OCI-LY7 (cell line): Measurements from ENCODE around the gene TSPAN11. TPM values are rescaled to one million over a fixed set of nuclear protein-coding genes. Genes with fewer than 3 reads are reported as not detected.
A peak's percentile ranks its signal among the peaks of the same experiment; 100 is the strongest.

Experiments used
- BruUV-seq: library from RNA; stranded (reverse); fragments of 400-500 nt; replicated peaks from 2 replicates; lab custom pipeline; 2021; lab: Mats Ljungman, UMichigan
- CTCF ChIA-PET: fragments of 300-600 bp; sonication (Branson Sonifier 250); formaldehyde crosslinking; loops from one replicate; lab custom pipeline; 2022; ENCODE audit warnings: antibody characterized with exemption; ENCODE audit not compliant: unreplicated experiment; lab: Charles Lee
- POLR2A ChIA-PET: fragments of 300-600 bp; sonication (Branson Sonifier 250); formaldehyde crosslinking; loops from one replicate; lab custom pipeline; 2022; ENCODE audit warnings: antibody characterized with exemption; lab: Charles Lee
- DNase-seq: peaks from one replicate; pipeline ENCODE4 v3.0.0-alpha.2; 2015; ENCODE audit warnings: low spot score
- H2AFZ ChIP-seq: fragments of 200-600 bp; sonication (generic), shearing (Covaris generic); 2 replicates; pipeline ENCODE4 v1.6.1; 2014; ENCODE audit warnings: mild to moderate bottlenecking, antibody characterized with exemption, low read length, moderate library complexity
- H3K27ac ChIP-seq: fragments of 200-600 bp; sonication (generic); 2 replicates; pipeline ENCODE4 v1.5.1; 2014; ENCODE audit warnings: mixed run types, low read depth, mild to moderate bottlenecking, moderate library complexity, low read length, inconsistent platforms; ENCODE audit not compliant: poor library complexity, severe bottlenecking
- H3K36me3 ChIP-seq: fragments of 200-600 bp; sonication (generic); 2 replicates; pipeline ENCODE4 v1.6.1; 2014; ENCODE audit warnings: mild to moderate bottlenecking, antibody characterized with exemption, low read length, moderate library complexity, mixed read lengths; ENCODE audit not compliant: insufficient read depth
- H3K4me1 ChIP-seq: fragments of 200-600 bp; sonication (generic); 2 replicates; pipeline ENCODE4 v1.5.1; 2014; ENCODE audit warnings: mild to moderate bottlenecking, low read length; ENCODE audit not compliant: insufficient read depth, poor library complexity, severe bottlenecking
- H3K4me2 ChIP-seq: fragments of 200-600 bp; sonication (generic); 2 replicates; pipeline ENCODE4 v1.6.1; 2014; ENCODE audit warnings: mild to moderate bottlenecking, low read length
- H3K4me3 ChIP-seq: fragments of 200-600 bp; sonication (generic); 2 replicates; pipeline ENCODE4 v1.5.1; 2014; ENCODE audit warnings: mild to moderate bottlenecking, low read depth, low read length; ENCODE audit not compliant: poor library complexity, severe bottlenecking
- H3K79me2 ChIP-seq: fragments of 200-600 bp; sonication (generic); 2 replicates; pipeline ENCODE4 v1.6.1; 2016; ENCODE audit warnings: low read depth, mild to moderate bottlenecking, low read length, moderate library complexity, mixed read lengths; ENCODE audit not compliant: insufficient read depth
- H3K9me2 ChIP-seq: fragments of 200-600 bp; sonication (generic); 2 replicates; pipeline ENCODE4 v1.6.1; 2016; ENCODE audit warnings: mild to moderate bottlenecking, low read length, mixed read lengths; ENCODE audit not compliant: insufficient read depth
- H3K9me3 ChIP-seq: fragments of 200-600 bp; sonication (generic); 2 replicates; pipeline ENCODE4 v1.6.1; 2014; ENCODE audit warnings: mild to moderate bottlenecking, mixed run types, low read length, mixed read lengths
- H4K20me1 ChIP-seq: fragments of 200-600 bp; sonication (generic); 2 replicates; pipeline ENCODE4 v1.6.1; 2014; ENCODE audit warnings: mild to moderate bottlenecking, antibody characterized with exemption, low read length, moderate library complexity, mixed read lengths; ENCODE audit not compliant: insufficient read depth
- CTCF ChIP-seq: fragments of 200-600 bp; sonication (generic); conservative IDR thresholded peaks from 2 replicates; pipeline ENCODE4 v1.5.1; 2014; ENCODE audit warnings: mild to moderate bottlenecking, antibody characterized with exemption, low read length, moderate library complexity, mixed read lengths
- EZH2phosphoT487 ChIP-seq: fragments of 200-600 bp; sonication (generic); IDR thresholded peaks from 2 replicates; pipeline ENCODE4 v1.6.1; 2018; ENCODE audit warnings: low read depth, borderline replicate concordance, mild to moderate bottlenecking, mixed run types, antibody characterized with exemption, low read length, moderate library complexity, mixed read lengths
- intact Hi-C: fragments of 100-400 bp; cut with micrococcal nuclease; formaldehyde crosslinking; loops from one replicate; pipeline ENCODE4 v1.10.0; 2022; ENCODE audit not compliant: unreplicated experiment
- total RNA-seq, 2 experiments: library from RNA; depleted of rRNA in 1 of 2; stranded (reverse); fragments of >200 nt in 1 of 2; shearing (Covaris generic) in 1 of 2; gene quantifications; 2 replicates each; pipeline ENCODE4 v1.2.3, GENCODE V29; 2014 to 2022

Gene TSPAN11
- total RNA-seq, 2 experiments from 2014 or later: not detected

- H3K4me1 ChIP-seq: peaks cover 85% of the 10 kb centered on the region
- H3K9me2 ChIP-seq: no peaks in the 10 kb centered on the region
- intact Hi-C loops: no loop called here
- no peak for TF ChIP-seq EZH2phosphoT487
- no peak for TF ChIP-seq CTCF
- H4K20me1 ChIP-seq: no peaks in the 10 kb centered on the region
- peak; percentile 55 for DNase-seq
- peak overlapping the region; percentile 49 for H3K4me3 ChIP-seq
- peak overlapping the region; percentile 66 for H3K4me2 ChIP-seq
- H3K27ac ChIP-seq: peak overlapping the region; percentile 89
- no peaks in the 10 kb centered on the region; the same call in 1 of the 2 replicates for H3K36me3 ChIP-seq
- ChIA-PET POLR2A (interaction anchor here (0.6 to 5.2 kb wide), 3 partner anchors 7 to 1484 kb away, joined by 3 to 49 read pairs (median 3); no protein-coding TSS in a partner anchor), CTCF (no interaction called here)
- peak overlapping the region; percentile 74 for H2AFZ ChIP-seq
- no peaks in the 10 kb centered on the region for H3K9me3 ChIP-seq
- BruUV-seq: no TSS peak
- no peaks in the 10 kb centered on the region for H3K79me2 ChIP-seq
Measured at GRCh38 chr12:31029468-31029867, 102.9 kb downstream of the TSPAN11 start.

GRCh38 chr12:31029916-31030562 is 103.5 kb downstream of the TSPAN11 start:
- CTCF ChIA-PET: no interaction called here
- H3K36me3 ChIP-seq: no peaks in the 10 kb centered on the region; the same call in 1 of the 2 replicates
- peak; percentile 62 for DNase-seq

More at GRCh38 chr12:31029916-31030562, 103.5 kb downstream of the TSPAN11 start:
- Histone ChIP-seq H3K9me3 (no peaks in the 10 kb centered on the region), H3K27ac (peak overlapping the region; percentile 89), H2AFZ (peak overlapping the region; percentile 74; the same call in 1 of the 2 replicates), H3K9me2 (no peaks in the 10 kb centered on the region), H3K4me2 (peak overlapping the region; percentile 66), H3K4me1 (peaks cover 80% of the 10 kb centered on the region), H3K4me3 (peak overlapping the region; percentile 49), H3K79me2 (no peaks in the 10 kb centered on the region), H4K20me1 (no peaks in the 10 kb centered on the region)
- intact Hi-C loops: loop anchor here (1.0 kb wide), 1 partner anchor 44 kb away; no protein-coding TSS in a partner anchor
- TF ChIP-seq CTCF (no peak), EZH2phosphoT487 (no peak)
- BruUV-seq: no TSS peak
- POLR2A ChIA-PET: interaction anchor here (0.6 to 5.2 kb wide), 4 partner anchors 8 to 1574 kb away, joined by 3 to 49 read pairs (median 5); no protein-coding TSS in a partner anchor
